ENCODE results near the gene YARS2.
A peak's percentile ranks its signal among the peaks of the same experiment; 100 is the strongest.
"Not testable (repeated sequence)": the region's sequence is repeated elsewhere in the genome, so short reads cannot be mapped to it uniquely, and the experiment has no call there.

YARS2 gene

GRCh38 chr12:32743264-32743663 lies 12.4 kb downstream of the YARS2 start:
- DNase-seq (ENCODE audit: low spot score): no peak

- no peak for DNase-seq (ENCODE audit: low spot score)
Observed at GRCh38 chr12:32742133-32742532, 13.6 kb downstream of the YARS2 start.

GRCh38 chr12:32739279-32739678 lies 16.4 kb downstream of the YARS2 start:
- DNase-seq (ENCODE audit: low spot score): no peak

- no peak for DNase-seq (ENCODE audit: low spot score)
Observed at GRCh38 chr12:32737715-32738114, 18.0 kb downstream of the YARS2 start.

DNA sequence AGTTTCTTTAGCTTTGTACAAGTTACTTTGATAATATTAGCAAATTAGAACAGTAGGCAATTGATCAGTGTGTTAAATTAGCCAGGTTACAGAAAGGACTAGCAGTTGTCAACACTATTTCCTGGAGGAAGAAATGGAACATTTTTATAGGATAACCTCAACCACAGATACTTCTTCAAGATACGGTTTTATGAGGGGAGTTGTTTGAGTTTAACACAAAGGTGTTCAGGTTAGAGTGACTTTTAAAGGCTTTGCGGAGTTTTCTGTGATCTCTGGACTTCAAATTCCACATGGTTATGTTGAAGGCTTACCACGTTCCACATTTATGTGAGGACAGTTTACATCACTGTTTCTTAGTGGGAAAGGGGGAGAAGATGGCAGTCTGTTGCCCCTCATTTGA lies 19.3 kb downstream of the YARS2 start:
- DNase-seq (ENCODE audit: low spot score): no peak

DNA sequence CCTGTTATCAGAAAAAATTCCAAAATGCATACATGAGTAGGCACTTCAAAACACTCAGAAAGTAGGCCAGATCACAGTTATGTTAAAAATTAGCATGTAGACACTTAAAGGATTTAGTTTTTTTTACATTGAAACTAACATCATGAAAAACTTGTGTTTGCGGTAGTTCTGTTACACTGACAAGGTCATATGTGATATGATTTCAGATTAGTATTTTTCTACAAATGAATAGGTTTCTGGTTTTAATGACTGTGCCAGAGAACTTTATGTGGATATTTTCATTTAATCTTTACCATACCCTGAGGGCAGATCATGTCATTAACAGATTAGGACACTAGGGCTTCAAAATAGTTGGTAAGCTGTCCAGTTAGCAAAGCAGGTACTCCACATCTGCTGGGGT lies 20.7 kb downstream of the YARS2 start:
- DNase-seq (ENCODE audit: low spot score): no peak

DNA sequence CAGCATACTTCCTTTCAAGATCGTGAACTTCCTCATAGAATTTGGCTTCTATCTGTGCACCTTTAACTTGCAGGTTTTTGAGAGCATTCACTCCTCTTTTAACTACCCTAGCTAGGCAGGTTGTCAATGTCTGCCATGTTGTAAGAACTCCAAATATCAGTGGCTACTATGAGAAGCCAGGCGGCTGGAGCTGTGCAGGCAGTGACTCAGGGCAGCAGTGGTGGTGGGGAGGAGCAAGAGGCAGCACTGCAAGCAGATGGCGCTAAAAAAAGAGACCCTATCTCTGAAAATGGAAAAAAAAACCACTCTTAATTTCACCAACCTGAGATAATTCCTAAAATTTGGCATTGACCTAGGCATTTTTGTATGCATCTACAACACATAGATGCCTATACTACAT lies 28.5 kb downstream of the YARS2 start:
- peak; percentile 17 for DNase-seq (ENCODE audit: low spot score)

GRCh38 chr12:32726286-32726685 lies 29.4 kb downstream of the YARS2 start:
- DNase-seq (ENCODE audit: low spot score): no peak

DNA sequence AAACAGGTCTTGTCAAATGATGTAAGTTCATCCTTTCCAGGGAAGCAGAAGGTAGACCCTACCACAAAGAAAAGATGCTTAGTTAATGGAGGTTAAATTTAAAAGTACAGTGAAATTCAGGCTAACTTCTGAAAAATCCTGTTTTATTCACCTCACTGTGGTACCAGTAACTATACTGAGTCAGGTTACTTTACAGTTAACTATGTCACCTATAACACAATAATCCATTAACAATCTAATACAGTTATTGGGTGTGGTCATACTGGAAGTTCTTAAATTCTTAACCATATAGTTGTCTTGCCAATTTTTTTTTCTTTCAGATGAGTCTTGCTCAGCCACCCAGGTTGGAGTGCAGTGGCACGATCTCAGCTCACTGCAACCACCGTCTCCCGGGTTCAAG lies 30.4 kb downstream of the YARS2 start:
- not testable (repeated sequence) for DNase-seq (ENCODE audit: low spot score)

DNA sequence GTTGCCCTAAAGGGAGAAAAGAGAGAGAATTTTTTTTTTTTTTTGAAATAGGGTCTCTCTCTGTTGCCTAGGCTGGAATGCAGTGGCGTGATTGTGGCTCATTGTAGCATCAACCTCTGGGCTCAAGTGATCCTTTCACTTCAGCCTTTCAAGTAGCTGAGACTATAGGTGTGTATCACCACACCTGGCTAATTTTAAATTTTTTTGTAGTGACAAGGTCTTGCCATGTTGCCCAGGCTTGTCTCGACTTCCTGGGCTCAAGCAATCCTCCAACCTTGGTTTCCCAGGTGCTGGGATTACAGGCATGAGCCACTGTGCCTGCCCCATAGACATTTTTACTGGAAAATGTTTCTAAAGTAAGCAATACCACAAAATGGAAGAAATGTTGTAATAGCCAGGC lies 36.8 kb downstream of the YARS2 start:
- no peak for DNase-seq (ENCODE audit: low spot score)

GRCh38 chr12:32714772-32715171 lies 40.9 kb downstream of the YARS2 start:
- DNase-seq (ENCODE audit: low spot score): no peak

- no peak for DNase-seq (ENCODE audit: low spot score)
Observed at GRCh38 chr12:32708926-32709325, 46.8 kb downstream of the YARS2 start.

GRCh38 chr12:32706335-32707024 lies 49.2 kb downstream of the YARS2 start:
- no peak for DNase-seq (ENCODE audit: low spot score)

- DNase-seq (ENCODE audit: low spot score): no peak
Observed at GRCh38 chr12:32705783-32706182, 49.9 kb downstream of the YARS2 start.

GRCh38 chr12:32702946-32703345 lies 52.8 kb downstream of the YARS2 start:
- DNase-seq (ENCODE audit: low spot score): no peak

DNA sequence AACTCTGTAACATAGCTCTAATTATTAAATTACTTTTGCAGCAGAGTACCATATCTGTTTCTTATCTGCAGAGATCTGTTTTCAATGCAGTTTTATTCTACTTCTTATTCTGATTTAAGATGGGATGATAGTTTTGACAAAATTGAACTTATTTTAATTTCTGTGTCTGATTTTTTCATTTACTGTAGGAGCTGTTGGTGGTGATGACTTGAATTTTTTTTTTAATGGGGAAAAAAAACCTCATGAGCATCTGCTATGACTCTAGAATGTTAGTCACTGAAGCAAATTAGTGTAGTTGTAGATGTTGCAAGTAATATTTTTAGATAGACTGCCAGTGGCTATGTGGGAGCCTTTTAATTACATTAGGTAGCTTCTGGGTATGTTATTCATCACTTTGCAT lies 53.2 kb downstream of the YARS2 start:
- no peak for DNase-seq (ENCODE audit: low spot score)

DNA sequence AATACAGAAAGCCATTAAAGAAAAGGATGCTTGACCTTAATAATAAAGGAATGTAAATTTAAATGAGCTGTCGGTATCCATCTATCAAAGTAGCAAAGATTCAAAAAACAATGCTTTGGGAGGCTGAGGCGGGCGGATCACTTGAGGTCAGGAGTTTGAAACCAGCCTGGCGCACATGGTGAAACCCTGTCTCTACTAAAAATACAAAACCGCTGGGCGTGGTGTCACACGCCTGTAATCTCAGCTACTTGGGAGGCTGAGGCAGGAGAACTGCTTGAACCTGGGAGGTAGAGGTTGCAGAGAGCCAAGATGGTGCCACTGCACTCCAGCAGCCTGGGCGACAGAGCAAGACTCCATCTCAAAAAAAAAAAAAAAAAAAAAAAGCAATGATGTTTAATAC lies 56.3 kb downstream of the YARS2 start:
- not testable (repeated sequence) for DNase-seq (ENCODE audit: low spot score)

GRCh38 chr12:32698285-32698684 lies 57.4 kb downstream of the YARS2 start:
- peak; percentile 15 for DNase-seq (ENCODE audit: low spot score)

- DNase-seq (ENCODE audit: low spot score): no peak
Observed at GRCh38 chr12:32697445-32697844, 58.3 kb downstream of the YARS2 start.

All from iPS-NIHi11 (cell line).